GM12872 (cell line): ENCODE results near the gene LCN15.

ENCODE experiments used
- TF ChIP-seq, protein P1 (sequence below): IDR thresholded peaks from 3 replicates; pipeline ENCODE4 v1.5.1; 2011; ENCODE audit warnings: low read depth, mild to moderate bottlenecking, low read length, moderate library complexity; ENCODE audit not compliant: insufficient read depth

The LCN15 gene

DNA sequence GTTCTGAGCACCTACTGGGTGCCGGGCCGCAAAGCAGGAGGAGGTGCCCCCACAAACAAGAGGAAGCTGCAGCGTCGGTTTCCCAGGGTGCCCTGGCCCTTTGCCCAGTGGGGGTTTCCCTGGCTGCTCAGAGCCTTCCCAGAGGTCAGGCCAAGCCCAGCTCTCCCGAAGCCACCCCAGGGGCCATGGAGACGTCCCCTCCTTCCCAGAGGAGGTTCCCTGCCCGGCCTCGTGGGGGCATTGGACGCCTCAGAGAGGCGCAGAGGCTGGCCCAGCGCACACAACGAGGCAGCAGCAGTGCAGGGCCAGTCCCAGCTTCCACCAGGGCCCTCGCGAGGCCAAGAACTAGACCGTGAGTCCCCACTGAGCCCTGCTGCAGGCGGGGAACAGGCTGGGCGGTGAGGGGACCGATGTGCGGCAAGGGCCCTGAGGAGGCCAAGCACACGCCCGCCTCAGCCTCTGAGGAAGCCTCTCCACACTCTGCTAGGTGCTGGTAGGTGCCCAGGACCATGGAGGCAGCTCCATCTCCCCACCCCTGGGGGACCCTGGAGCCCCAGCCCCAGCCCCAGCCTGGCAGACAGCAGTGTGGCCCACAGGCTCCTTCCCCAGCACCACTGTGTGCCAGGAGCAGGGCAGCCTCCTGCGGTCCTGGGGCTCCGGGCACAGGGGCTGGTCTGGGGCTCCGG, 45.0 kb downstream of the LCN15 start:
- TF ChIP-seq, protein P1, sequence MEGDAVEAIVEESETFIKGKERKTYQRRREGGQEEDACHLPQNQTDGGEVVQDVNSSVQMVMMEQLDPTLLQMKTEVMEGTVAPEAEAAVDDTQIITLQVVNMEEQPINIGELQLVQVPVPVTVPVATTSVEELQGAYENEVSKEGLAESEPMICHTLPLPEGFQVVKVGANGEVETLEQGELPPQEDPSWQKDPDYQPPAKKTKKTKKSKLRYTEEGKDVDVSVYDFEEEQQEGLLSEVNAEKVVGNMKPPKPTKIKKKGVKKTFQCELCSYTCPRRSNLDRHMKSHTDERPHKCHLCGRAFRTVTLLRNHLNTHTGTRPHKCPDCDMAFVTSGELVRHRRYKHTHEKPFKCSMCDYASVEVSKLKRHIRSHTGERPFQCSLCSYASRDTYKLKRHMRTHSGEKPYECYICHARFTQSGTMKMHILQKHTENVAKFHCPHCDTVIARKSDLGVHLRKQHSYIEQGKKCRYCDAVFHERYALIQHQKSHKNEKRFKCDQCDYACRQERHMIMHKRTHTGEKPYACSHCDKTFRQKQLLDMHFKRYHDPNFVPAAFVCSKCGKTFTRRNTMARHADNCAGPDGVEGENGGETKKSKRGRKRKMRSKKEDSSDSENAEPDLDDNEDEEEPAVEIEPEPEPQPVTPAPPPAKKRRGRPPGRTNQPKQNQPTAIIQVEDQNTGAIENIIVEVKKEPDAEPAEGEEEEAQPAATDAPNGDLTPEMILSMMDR: no peak

DNA sequence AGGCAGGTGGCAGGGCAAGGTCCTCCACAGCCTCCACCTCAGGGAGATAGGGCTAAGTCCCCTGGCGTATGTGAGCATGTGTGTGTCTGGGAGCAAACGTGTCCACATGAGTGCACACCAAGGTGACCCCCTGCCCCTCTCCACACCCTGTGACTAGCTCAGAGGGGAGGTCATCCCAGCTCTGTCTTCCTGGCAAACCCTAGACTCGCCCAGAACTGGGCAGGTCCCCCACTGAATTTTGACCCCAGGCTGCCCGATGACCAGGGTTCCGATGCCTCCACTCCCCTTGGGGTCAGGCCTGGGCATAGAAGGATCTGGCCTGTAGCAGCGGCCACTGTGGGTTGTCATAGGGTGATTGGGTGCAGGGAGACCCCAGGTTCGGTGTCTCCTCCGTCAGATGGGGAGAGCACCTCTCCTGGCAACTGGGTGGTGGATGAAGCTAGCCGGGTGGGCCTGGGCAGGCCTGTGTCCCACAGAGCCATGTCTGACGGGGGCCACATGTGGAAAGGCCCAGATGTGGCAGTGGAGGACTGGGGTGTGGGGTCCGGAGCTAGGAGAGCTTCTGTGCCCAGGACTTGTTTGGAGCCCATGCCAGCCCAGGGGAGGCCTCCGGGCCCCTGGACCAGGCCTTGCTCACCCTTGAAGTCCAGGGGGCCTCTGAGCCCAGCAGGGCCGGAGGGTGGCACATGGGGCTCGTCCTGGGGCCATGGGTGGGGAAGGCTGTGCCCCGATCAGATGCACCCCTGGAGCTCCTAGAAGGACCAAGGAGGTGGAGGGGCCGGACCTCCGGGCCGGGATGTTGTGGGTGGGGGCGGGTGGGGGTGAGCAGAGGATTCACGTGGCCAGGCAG, 45.7 kb downstream of the LCN15 start:
- TF ChIP-seq, protein P1: no peak

DNA sequence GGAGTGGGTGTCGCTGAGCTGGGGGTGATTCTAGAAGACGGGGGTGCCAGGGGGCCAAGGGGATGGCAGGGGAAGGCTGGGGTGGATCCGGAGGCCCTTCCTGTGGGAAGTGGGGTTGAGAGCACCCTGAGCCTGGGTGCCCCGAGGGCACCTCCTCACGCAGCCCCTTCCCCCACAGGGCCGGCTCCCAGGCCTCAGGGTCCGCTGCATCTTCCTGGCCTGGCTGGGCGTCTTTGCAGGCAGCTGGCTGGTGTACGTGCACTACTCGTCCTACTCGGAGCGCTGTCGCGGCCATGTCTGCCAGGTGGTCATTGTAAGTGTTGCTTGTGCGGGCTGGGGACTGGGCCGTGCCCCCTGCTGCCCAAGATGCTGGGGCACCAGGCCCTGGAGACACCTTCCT, 46.9 kb downstream of the LCN15 start:
- TF ChIP-seq, protein P1: no peak

DNA sequence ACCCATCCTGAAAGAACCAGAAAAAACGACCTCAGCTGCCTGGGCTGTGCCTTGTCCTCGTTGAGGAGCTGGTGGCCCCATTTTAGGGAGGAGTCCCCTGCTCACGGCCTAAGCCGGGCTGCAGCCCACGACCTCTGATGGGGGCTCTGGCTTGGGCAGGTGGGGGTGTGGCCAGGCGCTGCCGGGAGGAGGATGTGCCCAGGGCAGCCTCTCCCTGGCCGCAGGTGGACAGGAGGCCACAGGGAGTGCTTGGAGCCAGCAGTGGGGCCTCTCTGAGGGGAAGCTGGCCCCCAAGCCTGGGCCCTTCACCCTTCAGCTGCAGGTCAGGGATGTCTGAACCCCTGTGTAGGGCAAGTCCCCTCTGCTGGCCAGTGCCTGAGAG, 49.4 kb downstream of the LCN15 start:
- TF ChIP-seq, protein P1: no peak

DNA sequence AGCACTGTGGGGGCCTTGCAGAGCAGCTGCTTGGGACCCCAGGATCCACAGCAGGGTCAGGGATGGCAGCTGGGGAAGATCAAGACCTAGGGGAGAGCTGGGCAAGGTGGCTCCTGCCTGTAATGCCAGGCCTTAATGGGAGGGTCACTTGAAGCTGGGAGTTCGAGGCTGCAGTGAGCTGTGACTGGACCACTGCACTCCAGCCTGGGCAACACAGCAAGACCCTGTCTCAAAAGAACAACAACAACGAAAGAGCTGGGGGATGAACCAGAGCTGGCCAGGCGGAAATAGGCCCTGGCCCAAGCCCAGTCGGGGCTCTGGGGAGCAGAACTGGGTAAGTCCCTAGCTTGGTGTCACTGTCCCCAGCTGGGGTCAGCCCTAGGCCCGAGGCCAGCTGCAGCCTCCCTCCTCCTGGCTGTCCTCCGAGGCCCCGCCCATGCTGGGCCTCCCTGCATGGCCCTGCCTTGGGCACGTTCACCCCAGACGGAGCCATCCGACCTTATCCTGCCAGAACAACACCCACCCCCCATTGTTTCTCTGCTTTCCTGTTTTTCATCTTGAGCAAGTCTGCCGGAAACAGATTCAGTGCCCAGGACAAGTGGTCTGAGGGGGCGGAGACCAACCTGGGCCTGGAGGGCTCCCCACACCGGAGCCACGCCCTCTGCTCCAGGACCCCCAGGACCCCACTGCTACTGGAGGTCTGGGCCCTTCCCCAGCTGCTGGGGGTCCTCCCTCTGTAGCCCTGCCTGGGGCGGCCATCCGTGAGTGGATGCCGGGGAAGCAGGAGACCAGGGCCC, 50.0 kb downstream of the LCN15 start:
- TF ChIP-seq, protein P1: no peak

DNA sequence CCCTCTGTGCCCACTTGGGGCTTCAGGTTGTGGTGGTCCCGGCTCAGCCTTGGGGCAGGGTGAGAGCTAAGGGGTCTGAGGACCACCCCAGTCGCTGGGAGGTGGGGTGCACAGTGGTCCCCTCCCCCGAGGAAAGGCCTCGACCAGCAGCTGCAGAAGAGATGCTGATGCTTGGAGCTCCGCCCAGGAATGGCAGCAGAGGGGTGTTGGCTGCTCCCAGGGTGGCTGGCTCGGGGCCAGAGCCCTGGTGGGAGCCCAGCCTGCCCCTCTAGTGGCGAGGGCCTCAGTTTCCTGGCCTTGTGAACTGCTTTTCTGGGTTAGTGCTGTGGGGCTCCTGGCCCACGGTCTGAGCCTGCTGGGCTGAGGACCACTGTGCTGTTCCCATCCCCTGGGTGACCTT, 50.8 kb downstream of the LCN15 start:
- TF ChIP-seq, protein P1: no peak

DNA sequence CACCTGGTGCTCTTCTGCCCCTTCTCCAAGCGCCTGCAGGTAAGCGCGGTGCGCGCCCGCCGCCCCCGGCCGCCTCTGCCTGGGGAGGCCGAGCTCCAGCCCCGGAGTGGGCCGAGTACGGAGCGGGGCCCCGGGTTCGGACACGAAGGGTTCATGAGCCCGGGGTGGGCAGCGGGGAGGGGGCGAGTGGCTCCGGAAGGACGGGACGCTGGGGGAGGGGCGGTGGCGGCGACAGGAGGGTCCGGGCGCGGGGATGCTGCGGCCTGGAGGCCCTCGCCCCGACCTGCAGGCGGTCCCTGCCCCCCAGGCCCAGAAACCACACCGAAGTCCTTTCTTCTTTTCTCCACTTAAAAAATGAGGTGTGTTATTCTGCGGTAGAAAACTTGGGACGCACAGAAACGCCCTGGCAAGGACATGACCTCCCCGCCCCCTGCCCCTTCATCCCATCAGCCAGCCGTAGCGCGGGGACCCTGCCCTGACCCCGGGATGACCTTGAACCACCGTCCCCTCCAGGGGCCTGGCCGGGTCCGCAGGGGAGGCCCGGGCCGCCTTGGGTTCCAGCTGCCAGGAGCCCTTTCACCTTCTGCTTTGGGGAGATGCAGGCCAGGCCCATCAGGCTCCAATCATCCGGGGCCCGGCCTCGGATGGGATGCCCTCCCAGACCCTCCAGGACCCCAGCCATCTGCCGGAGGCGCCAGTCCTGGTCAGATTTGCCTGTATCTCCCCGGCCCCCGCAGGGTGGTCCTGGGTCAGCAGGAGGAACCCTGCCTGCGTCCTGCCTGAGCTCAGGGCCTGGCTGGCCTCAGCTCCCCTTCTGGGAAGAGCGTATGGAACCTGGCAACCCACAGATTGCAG, 51.4 kb downstream of the LCN15 start:
- TF ChIP-seq, protein P1: no peak
